ENCODE data around the gene CCL27. TPM values are rescaled to one million over a fixed set of nuclear protein-coding genes. Genes with fewer than 3 reads are reported as not detected.

Gene CCL27
- total RNA-seq, 1 donor from 2014 or later: not detected

DNA sequence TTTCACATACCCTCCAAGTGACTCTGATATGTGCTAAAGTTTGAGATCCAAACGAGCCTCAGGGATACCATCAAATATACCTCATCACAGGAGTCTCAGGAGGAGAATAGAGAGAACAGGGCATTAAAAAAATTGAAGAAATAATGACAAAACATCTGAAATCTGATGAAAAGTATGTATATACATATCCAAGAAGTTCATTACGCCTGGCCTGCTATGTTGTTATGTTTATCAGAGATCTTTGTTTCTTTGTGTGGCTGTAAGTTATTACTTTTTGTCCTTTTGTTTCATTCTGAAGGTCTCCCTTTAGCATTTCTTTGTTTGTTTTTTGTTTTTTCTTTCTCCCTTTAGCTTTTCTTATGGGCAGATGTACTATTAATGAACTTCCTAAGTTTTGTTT lies 31.1 kb upstream of the CCL27 start:
- Histone ChIP-seq H3K36me3 (no peaks in the 10 kb centered on the region), H3K27ac (no peak overlapping the region), H3K9me3 (no peaks in the 10 kb centered on the region), H3K27me3 (no peaks in the 10 kb centered on the region), H3K4me3 (no peak overlapping the region), H3K4me1 (peaks cover 4% of the 10 kb centered on the region)
- DNase-seq (ENCODE audit: extremely low spot score in 2 of 2): no peak
- TF ChIP-seq POLR2AphosphoS5 (IDR thresholded peaks at IDR 0.05; ENCODE audit: insufficient read depth in 1 of 2, low read depth in 1 of 2): no peak
- intact Hi-C loops (cut with DNase I): no loop called here

DNA sequence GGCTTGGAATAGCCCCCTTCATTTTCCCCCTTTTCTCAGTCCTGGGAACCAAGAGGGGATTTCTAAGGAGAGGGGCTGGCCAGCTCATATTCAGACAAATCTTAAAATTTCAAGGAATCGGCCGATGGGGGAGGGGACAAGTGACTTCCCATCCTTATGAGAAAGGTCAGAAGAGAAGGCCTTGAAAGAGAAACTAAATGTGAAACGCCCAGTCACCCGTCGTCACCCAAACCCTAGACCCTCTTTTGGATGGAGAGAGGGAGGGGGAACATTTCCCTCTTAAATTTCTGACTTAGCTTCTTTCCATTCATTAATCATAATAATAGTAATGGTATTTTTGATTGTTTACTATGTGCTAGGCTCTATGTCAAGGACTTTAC lies 29.5 kb upstream of the CCL27 start:
- H3K27me3 ChIP-seq: no peaks in the 10 kb centered on the region
- no peaks in the 10 kb centered on the region for H3K36me3 ChIP-seq
- H3K9me3 ChIP-seq: no peaks in the 10 kb centered on the region
- no peak overlapping the region for H3K4me3 ChIP-seq
- DNase-seq (ENCODE audit: extremely low spot score in 2 of 2): no peak
- intact Hi-C loops (cut with DNase I): no loop called here
- TF ChIP-seq POLR2AphosphoS5 (IDR thresholded peaks at IDR 0.05; ENCODE audit: insufficient read depth in 1 of 2, low read depth in 1 of 2) (no peak), CTCF (IDR thresholded peaks at IDR 0.05) (no peak), POLR2A (IDR thresholded peaks at IDR 0.05) (no peak)
- H3K27ac ChIP-seq: no peak overlapping the region
- H3K4me1 ChIP-seq: peaks cover 12% of the 10 kb centered on the region

GRCh38 chr9:34690983-34691935 lies 28.8 kb upstream of the CCL27 start, which contains the start of gene CCL19:
Gene CCL19, minus strand, starts transcription at chr9:34691276. Its CDS starts 137 bp downstream, at chr9:34691139.
- Histone ChIP-seq H3K4me1 (peaks cover 12% of the 10 kb centered on the region), H3K9me3 (no peaks in the 10 kb centered on the region), H3K36me3 (no peaks in the 10 kb centered on the region), H3K4me3 (no peak within 1 kb of the TSS), H3K27ac (no peak within 1 kb of the TSS), H3K27me3 (no peaks in the 10 kb centered on the region)
- intact Hi-C loops (cut with DNase I): no loop called here
- no peak for DNase-seq (ENCODE audit: extremely low spot score in 2 of 2)
- TF ChIP-seq POLR2A (IDR thresholded peaks at IDR 0.05) (no peak), CTCF (IDR thresholded peaks at IDR 0.05) (no peak), POLR2AphosphoS5 (IDR thresholded peaks at IDR 0.05; ENCODE audit: insufficient read depth in 1 of 2, low read depth in 1 of 2) (no peak)

DNA sequence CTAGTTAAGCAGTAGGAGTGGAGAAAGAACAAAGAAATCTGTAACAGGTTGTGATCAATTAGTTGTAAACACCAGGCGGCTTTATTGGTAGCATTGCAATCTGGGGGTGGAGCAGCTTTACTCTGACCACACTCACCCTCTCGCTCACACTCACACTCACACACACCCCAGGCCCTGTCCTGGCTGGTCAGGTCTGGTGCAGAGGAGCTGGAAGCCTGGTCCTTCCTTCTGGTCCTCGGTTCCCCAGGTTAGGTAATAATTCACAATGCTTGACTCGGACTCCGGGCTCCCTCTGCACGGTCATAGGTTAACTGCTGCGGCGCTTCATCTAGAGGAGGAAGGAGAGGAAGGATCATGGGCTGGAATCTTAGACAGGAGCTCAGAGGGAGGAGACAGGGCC lies 27.1 kb upstream of the CCL27 start:
- Histone ChIP-seq H3K27me3 (no peaks in the 10 kb centered on the region), H3K36me3 (no peaks in the 10 kb centered on the region), H3K9me3 (no peaks in the 10 kb centered on the region), H3K27ac (no peak overlapping the region), H3K4me1 (peaks cover 12% of the 10 kb centered on the region), H3K4me3 (no peak overlapping the region)
- TF ChIP-seq POLR2AphosphoS5 (IDR thresholded peaks at IDR 0.05; ENCODE audit: insufficient read depth in 1 of 2, low read depth in 1 of 2): no peak
- TF ChIP-seq CTCF (IDR thresholded peaks at IDR 0.05): no peak
- TF ChIP-seq POLR2A (IDR thresholded peaks at IDR 0.05): no peak
- intact Hi-C loops (cut with DNase I): no loop called here
- DNase-seq (ENCODE audit: extremely low spot score in 2 of 2): no peak

- no peak for TF ChIP-seq POLR2A (IDR thresholded peaks at IDR 0.05)
- TF ChIP-seq POLR2AphosphoS5 (IDR thresholded peaks at IDR 0.05; ENCODE audit: insufficient read depth in 1 of 2, low read depth in 1 of 2): no peak
- TF ChIP-seq CTCF (IDR thresholded peaks at IDR 0.05): no peak
- DNase-seq (ENCODE audit: extremely low spot score in 2 of 2): no peak
- intact Hi-C loops (cut with DNase I): no loop called here
- Histone ChIP-seq H3K27ac (no peak overlapping the region), H3K27me3 (no peaks in the 10 kb centered on the region), H3K4me3 (no peak overlapping the region), H3K4me1 (peaks cover 12% of the 10 kb centered on the region), H3K36me3 (no peaks in the 10 kb centered on the region), H3K9me3 (no peaks in the 10 kb centered on the region)
Observed at GRCh38 chr9:34689116-34689470, 26.6 kb upstream of the CCL27 start.

All from vagina (tissue), 2 donors.